Activated CD4-positive, CD25-positive, alpha-beta regulatory T cell treated with anti-CD3 and anti-CD28 coated beads, Interleukin-2, amount 50 U/mL, for 16 hours (primary cell): ENCODE results near the gene SYNGR1.

Experiments used
- DNase-seq: peaks from one replicate; pipeline ENCODE4 v3.0.0-alpha.2; 2020; ENCODE audit warnings: low read depth, low spot score

Gene SYNGR1

GRCh38 chr22:39368461-39368911 is 18.7 kb downstream of the SYNGR1 start:
- DNase-seq = no peak

DNA sequence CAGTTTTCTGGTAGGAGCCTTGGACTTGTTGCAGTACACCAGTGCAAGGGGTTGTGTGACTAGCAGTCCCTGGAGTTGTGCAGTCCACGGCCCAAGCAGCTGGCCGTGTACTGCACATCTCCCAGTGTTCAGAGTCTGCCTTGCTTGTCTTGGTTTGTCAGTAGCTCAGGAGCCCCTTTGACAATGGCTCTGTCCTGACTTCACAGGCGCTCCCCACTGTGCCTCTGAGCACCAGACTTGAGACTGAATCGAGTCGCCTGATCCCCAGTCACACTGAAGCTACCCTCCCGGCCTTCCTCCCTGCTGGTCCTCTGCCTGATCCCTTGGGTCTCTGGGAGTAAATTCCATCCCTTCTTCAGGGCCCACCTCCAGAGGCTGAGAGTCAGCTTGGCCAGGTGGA is 19.4 kb downstream of the SYNGR1 start:
- DNase-seq = no peak

DNA sequence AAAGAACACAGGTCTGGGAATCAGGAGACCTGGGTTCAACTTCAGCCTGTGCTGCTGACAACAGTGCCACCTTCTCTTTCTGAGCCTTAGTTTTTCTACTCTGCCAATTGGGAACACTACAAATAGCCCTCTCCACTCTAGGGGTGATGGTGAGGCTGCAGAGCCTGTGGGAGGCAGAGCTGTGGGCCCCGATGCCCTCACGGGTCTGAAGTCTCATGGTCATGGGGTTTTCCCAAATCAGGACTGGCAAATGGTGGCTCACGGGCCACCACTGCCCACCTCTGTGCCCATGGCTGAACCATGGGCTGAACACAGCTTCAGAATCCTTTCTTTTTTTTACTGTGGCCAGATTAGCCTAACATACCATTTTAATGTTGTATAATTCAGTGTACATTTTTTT is 19.8 kb downstream of the SYNGR1 start:
- no peak for DNase-seq

- DNase-seq = no peak
Observed at GRCh38 chr22:39371732-39372131, 21.9 kb downstream of the SYNGR1 start.

DNA sequence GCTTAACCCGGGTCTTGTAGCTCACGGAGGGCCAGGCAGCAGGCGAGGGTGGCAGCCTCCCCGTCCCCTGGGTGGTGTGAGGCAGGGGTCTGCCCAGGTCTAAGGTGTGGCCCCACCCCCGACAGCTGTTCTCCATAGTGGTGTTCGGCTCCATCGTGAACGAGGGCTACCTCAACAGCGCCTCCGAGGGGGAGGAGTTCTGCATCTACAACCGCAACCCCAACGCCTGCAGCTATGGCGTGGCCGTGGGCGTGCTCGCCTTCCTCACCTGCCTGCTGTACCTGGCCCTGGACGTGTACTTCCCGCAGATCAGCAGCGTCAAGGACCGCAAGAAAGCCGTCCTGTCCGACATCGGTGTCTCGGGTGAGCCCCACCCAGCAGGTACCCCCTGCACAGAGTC is 24.4 kb downstream of the SYNGR1 start:
- DNase-seq = no peak

DNA sequence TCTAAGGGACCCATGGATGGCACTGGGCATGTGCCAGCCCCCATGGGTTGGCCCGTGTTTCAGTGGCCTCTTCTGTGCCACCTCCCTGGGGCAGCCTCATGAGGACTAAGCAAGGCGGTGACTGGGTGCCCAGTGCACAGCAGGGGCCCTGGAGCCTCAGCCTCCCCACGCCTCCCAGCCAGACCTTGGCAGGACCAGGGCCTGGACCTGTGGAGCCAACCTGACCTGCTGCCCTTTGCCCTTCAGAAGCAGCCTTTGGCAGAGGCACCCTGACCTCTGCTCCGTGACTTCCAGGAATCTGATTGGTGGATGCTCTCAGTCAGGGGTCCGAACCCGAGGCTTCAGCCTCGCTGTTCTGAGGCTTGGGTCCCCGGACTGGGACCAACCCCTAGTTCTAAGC is 25.0 kb downstream of the SYNGR1 start:
- no peak for DNase-seq

GRCh38 chr22:39375646-39376045 is 25.9 kb downstream of the SYNGR1 start:
- no peak for DNase-seq

- no peak for DNase-seq
Observed at GRCh38 chr22:39379756-39380730, 30.3 kb downstream of the SYNGR1 start.

GRCh38 chr22:39381009-39381755 is 31.4 kb downstream of the SYNGR1 start:
- no peak for DNase-seq

- DNase-seq = no peak
Observed at GRCh38 chr22:39381930-39382329, 32.1 kb downstream of the SYNGR1 start.

- no peak for DNase-seq
Observed at GRCh38 chr22:39382410-39382809, 32.6 kb downstream of the SYNGR1 start.

DNA sequence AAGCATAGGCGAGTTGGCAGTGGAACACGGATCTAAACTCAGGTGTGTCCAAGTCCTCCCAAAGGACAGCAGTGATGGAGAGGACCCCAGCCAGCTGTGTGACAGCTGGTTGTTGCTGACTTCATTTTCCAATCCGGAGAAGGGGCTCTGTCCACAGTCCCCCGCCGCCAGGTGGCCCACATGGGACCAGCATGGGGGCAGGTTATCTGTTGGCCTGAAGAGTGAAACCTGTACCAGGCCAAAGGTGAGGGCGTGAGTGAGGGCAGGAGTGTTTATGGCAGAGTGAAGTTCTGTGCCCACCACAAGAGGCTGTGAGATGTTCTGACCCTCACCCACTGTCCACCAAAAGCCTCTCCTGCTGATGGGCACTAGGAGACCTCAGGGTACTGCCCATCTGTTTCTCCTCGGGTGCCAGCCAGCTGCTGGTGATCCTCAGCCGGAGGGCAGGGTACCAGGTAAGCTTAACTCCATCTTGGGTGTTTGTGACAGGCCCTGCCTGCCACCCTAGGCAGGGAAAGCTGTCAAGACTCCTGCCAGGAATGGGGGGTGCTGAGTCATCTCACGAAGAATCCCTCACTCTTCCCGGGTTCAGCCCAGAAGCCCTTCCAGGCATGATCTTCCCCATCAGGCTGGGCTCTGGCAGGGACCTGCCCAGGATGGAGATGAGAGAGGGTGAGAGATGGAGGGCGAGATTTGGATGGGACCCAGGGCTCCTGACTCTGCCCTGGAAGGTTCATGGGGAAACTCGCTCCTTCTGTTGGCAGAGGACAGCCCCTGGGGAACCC is 34.2 kb downstream of the SYNGR1 start:
- no peak for DNase-seq

DNA sequence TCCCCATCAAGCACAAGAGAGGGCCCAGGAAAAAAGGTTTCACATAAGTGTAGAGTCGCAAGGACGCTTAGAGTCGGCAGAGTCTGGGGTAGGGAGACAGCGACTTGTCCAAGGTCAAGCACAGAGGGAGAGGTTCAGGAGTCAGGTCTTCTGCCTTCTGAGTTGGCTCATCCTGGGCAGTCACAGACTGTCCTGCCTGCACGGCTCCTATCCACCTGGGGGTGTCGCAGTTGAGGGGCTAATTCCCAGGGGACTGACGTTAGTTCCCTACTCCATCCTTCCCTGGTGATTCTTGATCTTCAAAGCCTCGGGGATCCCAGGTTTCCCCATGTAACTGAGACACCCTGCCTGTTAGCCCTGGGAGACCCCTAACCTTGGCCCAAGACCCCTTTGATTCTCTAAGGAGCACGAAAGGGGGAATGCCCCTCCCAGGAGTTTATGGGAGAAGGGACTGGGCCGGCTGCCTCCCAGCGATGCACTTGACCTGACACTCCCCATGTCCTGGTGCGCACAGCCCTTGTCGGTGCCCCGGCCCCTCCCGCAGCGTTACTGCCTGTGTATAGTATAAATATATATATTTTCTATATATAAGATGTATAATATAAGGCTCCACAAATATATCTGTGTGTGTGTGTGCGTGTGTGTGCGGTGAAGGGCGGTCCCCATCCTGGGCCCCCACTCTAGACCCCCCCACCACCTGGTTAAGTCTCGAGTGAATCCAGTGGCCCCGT is 35.1 kb downstream of the SYNGR1 start:
- DNase-seq = no peak

- DNase-seq = peak; percentile 44
Observed at GRCh38 chr22:39388261-39389011, 38.6 kb downstream of the SYNGR1 start.

DNA sequence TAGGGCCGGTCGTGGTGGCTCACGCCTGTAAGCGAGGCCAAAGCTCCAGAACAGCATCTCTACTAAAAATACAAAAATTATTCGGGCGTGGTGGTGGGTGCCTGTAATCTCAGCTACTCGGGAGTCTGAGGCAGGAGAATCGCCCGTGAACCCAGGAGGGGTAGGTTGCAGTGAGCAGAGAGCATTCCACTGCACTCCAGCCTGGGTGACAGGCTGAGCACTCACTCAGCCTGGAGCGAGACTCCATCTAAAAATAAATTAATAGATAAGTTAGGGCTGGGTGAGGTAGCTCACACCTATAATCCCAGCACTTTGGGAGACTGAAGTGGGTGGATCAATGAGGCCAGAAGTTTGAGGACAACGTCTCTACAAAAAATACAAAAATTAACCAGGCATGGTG is 39.6 kb downstream of the SYNGR1 start:
- no peak for DNase-seq

GRCh38 chr22:39392341-39392948 is 42.7 kb downstream of the SYNGR1 start:
- no peak for DNase-seq

GRCh38 chr22:39395936-39396796 is 46.4 kb downstream of the SYNGR1 start:
- no peak for DNase-seq

- no peak for DNase-seq
Observed at GRCh38 chr22:39396797-39397195, 47.0 kb downstream of the SYNGR1 start.

DNA sequence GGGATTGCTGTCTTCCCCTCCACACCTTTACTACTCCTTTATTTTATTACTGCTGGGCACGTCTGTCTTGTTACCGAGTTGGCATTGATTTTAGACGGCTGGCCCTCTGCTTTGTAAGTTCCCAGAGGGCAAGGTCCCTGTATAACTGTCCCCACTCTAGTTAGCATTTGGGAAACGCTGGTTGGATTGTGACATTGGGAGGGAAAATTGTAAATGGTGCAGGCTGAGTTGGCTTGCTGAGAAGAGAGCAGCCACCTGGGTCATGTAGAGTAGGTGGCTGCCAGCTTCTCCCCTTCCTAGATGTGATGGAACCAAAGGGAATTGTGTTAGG is 51.5 kb downstream of the SYNGR1 start:
- no peak for DNase-seq
